Kidney epithelial cell (primary cell): ENCODE results near the gene NRP2. TPM values are rescaled to one million over a fixed set of nuclear protein-coding genes. Genes with fewer than 3 reads are reported as not detected.

Experiments used
- DNase-seq: peaks from one replicate; pipeline ENCODE4 v3.0.0-alpha.2; 2010; ENCODE audit warnings: low read depth
- H3K27me3 ChIP-seq: 2 replicates; pipeline ENCODE4 v1.6.0; 2011; ENCODE audit warnings: low read length; ENCODE audit not compliant: control insufficient read depth, insufficient read depth
- H3K36me3 ChIP-seq: 2 replicates; pipeline ENCODE4 v1.5.1; 2011; ENCODE audit warnings: low read length; ENCODE audit not compliant: control insufficient read depth, insufficient read depth
- H3K4me3 ChIP-seq: 2 replicates; pipeline ENCODE4 v1.5.1; 2011; ENCODE audit warnings: low read depth, mild to moderate bottlenecking, control low read depth, low read length
- CTCF ChIP-seq: IDR thresholded peaks from 2 replicates; pipeline ENCODE4 v1.5.1; 2011; ENCODE audit warnings: mild to moderate bottlenecking, moderate library complexity, low read length, control low read depth, inconsistent platforms; ENCODE audit not compliant: insufficient read depth, poor library complexity, severe bottlenecking
- total RNA-seq: library from RNA; depleted of rRNA; stranded (reverse); fragments of >200 nt; gene quantifications from 2 replicates; pipeline ENCODE4 v1.2.3, GENCODE V29; 2015

NRP2 gene
- total RNA-seq, 1 donor from 2014 or later = 78.6 TPM

- no peak for TF ChIP-seq CTCF
- Histone ChIP-seq H3K36me3 (peaks cover 1% of the 10 kb centered on the region), H3K27me3 (no peaks in the 10 kb centered on the region), H3K4me3 (no peak overlapping the region)
- no peak for DNase-seq
Observed at GRCh38 chr2:205752924-205753323, 70.6 kb downstream of the NRP2 start.

- no peak overlapping the region for H3K4me3 ChIP-seq
- no peak for DNase-seq
- H3K27me3 ChIP-seq = no peaks in the 10 kb centered on the region
- TF ChIP-seq CTCF = no peak
- peaks cover 1% of the 10 kb centered on the region for H3K36me3 ChIP-seq
Observed at GRCh38 chr2:205754285-205754923, 72.1 kb downstream of the NRP2 start.

GRCh38 chr2:205754924-205755321, 72.6 kb downstream of the NRP2 start:
- no peak for TF ChIP-seq CTCF
- no peak overlapping the region for H3K4me3 ChIP-seq
- no peaks in the 10 kb centered on the region for H3K27me3 ChIP-seq
- peaks cover 1% of the 10 kb centered on the region for H3K36me3 ChIP-seq
- no peak for DNase-seq

GRCh38 chr2:205755923-205756322, 73.6 kb downstream of the NRP2 start:
- Histone ChIP-seq H3K27me3 (no peaks in the 10 kb centered on the region), H3K36me3 (peaks cover 1% of the 10 kb centered on the region), H3K4me3 (no peak overlapping the region)
- no peak for DNase-seq
- TF ChIP-seq CTCF = no peak

- H3K36me3 ChIP-seq = peaks cover 1% of the 10 kb centered on the region
- no peak overlapping the region for H3K4me3 ChIP-seq
- no peaks in the 10 kb centered on the region for H3K27me3 ChIP-seq
- no peak for TF ChIP-seq CTCF
- no peak for DNase-seq
Observed at GRCh38 chr2:205757271-205757670, 75.0 kb downstream of the NRP2 start.

- no peak for DNase-seq
- Histone ChIP-seq H3K36me3 (no peaks in the 10 kb centered on the region), H3K4me3 (no peak overlapping the region), H3K27me3 (no peaks in the 10 kb centered on the region)
- no peak for TF ChIP-seq CTCF
Observed at GRCh38 chr2:205758051-205758450, 75.8 kb downstream of the NRP2 start.
